GM18505 (cell line): ENCODE data around the gene AKAP13.

Experiments used
- ATAC-seq: cut with Tn5 transposase; IDR thresholded peaks from one replicate; pipeline ENCODE4 v1.9.1; 2021; ENCODE audit not compliant: unreplicated experiment
- POLR2A ChIP-seq: IDR thresholded peaks from 4 replicates; pipeline ENCODE4 v1.6.1; 2011; ENCODE audit warnings: borderline replicate concordance; ENCODE audit not compliant: insufficient read depth, insufficient read length; ENCODE audit errors: extremely low read depth

Gene AKAP13

GRCh38 chr15:85722374-85723152 lies 342.2 kb downstream of the AKAP13 start:
- ATAC-seq: no peak
- TF ChIP-seq POLR2A: no peak

DNA sequence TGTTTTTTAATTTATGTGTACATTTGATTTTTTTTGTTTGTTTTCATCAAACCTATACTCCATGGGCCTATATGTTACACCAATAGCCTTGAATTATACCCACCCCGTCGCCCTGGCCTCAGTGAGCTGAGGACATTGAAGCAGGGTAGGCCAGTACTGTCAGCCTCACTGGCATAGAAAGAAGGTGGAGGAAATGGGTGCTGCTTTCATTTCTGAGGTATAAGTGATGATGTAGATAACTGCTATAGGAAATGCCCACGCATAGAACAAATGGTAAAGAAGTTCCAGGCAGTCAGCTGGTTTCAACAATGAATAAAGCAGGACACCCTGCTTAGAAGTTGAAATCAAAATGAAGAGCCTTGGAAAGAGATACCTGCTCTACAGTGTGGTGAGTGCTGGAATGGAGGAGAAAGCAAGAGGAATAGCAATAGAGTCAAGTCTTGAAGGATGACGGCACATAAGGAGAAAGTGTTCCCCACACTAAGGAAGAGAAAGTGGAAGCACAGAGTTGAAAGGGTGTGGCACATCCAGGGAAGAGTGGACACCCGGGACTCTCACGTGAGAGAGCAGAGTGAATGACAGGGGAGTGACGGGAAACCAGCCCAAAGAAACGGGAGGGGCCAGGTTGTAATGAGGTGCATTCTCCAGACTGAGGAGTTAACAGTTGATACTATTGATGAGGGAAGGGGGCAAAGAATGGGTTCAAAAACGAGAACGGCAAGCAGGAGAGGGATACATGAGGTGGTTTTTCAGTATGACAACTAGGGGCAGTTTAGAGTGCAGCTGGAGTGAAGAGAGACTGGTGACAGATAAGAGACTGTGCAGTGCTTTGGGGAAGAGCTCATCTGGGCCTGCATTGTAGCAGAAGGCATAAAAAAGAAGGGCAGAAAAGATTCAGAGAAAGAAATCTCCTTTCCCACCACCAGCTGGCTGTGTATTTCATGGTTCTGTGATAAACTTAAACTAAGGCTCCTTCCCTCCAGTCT lies 343.9 kb downstream of the AKAP13 start:
- TF ChIP-seq POLR2A: no peak
- no peak for ATAC-seq

GRCh38 chr15:85725019-85725418 lies 344.6 kb downstream of the AKAP13 start:
- TF ChIP-seq POLR2A: no peak

GRCh38 chr15:85725564-85725963 lies 345.2 kb downstream of the AKAP13 start:
- no peak for TF ChIP-seq POLR2A
- no peak for ATAC-seq

More at GRCh38 chr15:85725019-85725418, 344.6 kb downstream of the AKAP13 start:
- no peak for ATAC-seq

- no peak for TF ChIP-seq POLR2A
- ATAC-seq: no peak
Measured at GRCh38 chr15:85726454-85726853, 346.1 kb downstream of the AKAP13 start.

DNA sequence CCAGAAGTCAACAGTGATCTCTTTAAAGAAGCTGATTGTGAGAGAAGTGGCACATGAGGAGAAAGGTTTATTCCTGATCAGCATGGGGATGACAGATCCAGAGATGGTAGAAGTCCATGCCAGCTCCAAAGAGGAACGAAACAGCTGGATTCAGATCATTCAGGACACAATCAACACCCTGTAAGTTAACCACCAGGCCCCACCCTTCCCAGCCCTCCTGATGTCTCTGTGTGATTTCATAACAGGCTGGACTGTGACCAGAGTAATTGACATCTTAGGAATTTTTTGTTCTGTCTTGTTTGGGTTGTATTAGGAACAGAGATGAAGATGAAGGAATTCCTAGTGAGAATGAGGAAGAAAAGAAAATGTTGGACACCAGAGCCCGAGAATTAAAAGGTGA lies 346.7 kb downstream of the AKAP13 start:
- ATAC-seq: no peak
- TF ChIP-seq POLR2A: no peak

DNA sequence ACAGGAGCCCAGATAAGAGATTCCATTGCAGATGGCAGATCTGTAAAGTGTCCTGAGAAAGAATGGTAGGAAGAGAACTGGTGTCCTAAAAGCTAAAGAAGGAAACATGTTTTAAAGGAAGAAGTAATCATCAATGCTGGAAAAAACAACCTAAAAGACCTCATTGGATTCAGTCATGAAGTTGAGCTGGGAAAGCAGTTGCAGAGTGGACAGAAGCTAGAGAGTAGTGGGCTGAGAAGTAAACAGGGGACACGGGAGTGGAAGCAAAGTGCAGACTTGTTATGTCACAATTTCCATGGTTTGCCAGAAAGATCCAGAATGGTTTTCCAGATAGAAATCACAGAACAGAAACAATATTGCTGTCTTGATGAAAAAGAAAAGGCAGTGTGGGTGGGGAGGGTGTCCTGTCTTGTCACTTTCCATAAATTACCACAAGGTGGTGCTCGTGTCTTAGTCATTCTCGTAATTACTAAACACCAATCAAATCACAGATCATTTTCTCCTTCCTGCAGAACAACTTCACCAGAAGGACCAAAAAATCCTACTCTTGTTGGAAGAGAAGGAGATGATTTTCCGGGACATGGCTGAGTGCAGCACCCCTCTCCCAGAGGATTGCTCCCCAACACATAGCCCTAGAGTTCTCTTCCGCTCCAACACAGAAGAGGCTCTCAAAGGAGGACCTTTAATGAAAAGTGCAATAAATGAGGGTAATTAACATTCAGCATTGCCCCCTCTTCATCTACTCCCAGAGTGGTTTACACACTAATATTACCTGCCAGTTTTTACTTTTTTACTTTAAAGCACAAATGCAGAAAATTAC lies 349.8 kb downstream of the AKAP13 start:
- no peak for TF ChIP-seq POLR2A
- no peak for ATAC-seq

GRCh38 chr15:85733416-85733815 lies 353.0 kb downstream of the AKAP13 start:
- no peak for ATAC-seq

GRCh38 chr15:85737061-85737460 lies 356.7 kb downstream of the AKAP13 start:
- no peak for TF ChIP-seq POLR2A
- ATAC-seq: no peak

More at GRCh38 chr15:85733416-85733815, 353.0 kb downstream of the AKAP13 start:
- TF ChIP-seq POLR2A: no peak

DNA sequence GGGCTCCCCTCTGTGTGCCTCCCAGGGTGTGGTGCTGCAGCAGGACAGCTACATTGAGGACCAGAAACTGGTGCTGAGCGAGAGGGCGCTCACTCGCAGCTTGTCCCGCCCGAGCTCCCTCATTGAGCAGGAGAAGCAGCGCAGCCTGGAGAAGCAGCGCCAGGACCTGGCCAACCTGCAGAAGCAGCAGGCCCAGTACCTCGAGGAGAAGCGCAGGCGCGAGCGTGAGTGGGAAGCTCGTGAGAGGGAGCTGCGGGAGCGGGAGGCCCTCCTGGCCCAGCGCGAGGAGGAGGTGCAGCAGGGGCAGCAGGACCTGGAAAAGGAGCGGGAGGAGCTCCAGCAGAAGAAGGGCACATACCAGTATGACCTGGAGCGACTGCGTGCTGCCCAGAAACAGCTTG lies 360.6 kb downstream of the AKAP13 start:
- no peak for TF ChIP-seq POLR2A
- no peak for ATAC-seq

DNA sequence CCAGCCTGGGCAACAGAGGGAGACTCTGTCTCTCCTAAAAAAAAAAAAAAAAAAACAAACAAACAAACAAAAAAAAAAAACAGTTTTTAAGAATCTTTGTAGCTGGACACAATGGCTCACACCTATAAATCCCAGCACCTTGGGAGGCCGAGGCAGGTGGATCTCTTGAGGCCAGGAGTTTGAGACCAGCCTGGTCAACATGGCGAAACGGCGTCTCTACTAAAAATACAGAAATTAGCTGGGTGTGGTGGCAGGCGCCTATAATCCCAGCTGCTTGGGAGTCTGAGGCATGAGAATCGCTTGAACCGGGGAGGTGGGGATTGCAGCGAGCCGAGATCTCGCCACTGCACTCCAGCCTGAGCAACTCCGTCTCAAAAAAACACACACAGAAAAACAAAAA lies 361.3 kb downstream of the AKAP13 start:
- no peak for TF ChIP-seq POLR2A

GRCh38 chr15:85742186-85742821 lies 361.9 kb downstream of the AKAP13 start:
- TF ChIP-seq POLR2A: peak; percentile 27
- no peak for ATAC-seq

More for the DNA sequence above, 361.3 kb downstream of the AKAP13 start:
- ATAC-seq: no peak
